GM10847 (cell line): ENCODE data around the gene FAM118A.

Experiments used
- POLR2A ChIP-seq: IDR thresholded peaks from 2 replicates; pipeline ENCODE4 v1.6.1; 2011; ENCODE audit not compliant: insufficient read length; ENCODE audit errors: extremely low read depth

FAM118A gene

GRCh38 chr22:45309422-45310227 lies at the start of gene FAM118A:
TSS of gene FAM118A (plus strand) at chr22:45309934. CDS start at chr22:45322380, 12,446 bp downstream.
- peak; percentile 74 for TF ChIP-seq POLR2A

- TF ChIP-seq POLR2A = no peak
Measured at GRCh38 chr22:45261407-45262088, 48.2 kb upstream of the FAM118A start.

GRCh38 chr22:45262195-45262930 lies 47.4 kb upstream of the FAM118A start:
- no peak for TF ChIP-seq POLR2A

GRCh38 chr22:45262931-45263462 lies 46.7 kb upstream of the FAM118A start:
- TF ChIP-seq POLR2A = no peak

GRCh38 chr22:45263463-45264269 lies 46.1 kb upstream of the FAM118A start:
- no peak for TF ChIP-seq POLR2A

GRCh38 chr22:45265535-45265934 lies 44.2 kb upstream of the FAM118A start:
- TF ChIP-seq POLR2A = no peak

GRCh38 chr22:45268167-45268957 lies 41.4 kb upstream of the FAM118A start:
- no peak for TF ChIP-seq POLR2A

- no peak for TF ChIP-seq POLR2A
Measured at GRCh38 chr22:45268958-45269844, 40.5 kb upstream of the FAM118A start.

GRCh38 chr22:45270095-45271020 lies 39.4 kb upstream of the FAM118A start:
- TF ChIP-seq POLR2A = no peak

GRCh38 chr22:45271667-45272201 lies 38.0 kb upstream of the FAM118A start:
- no peak for TF ChIP-seq POLR2A

GRCh38 chr22:45272498-45272897 lies 37.2 kb upstream of the FAM118A start:
- TF ChIP-seq POLR2A = no peak
